Pulmonary artery endothelial cell (primary cell): ENCODE measurements around the gene SH3D19. TPM values are rescaled to one million over a fixed set of nuclear protein-coding genes. Genes with fewer than 3 reads are reported as not detected.
"Not testable (repeated sequence)": the region's sequence is repeated elsewhere in the genome, so short reads cannot be mapped to it uniquely, and the experiment has no call there.

Source experiments
- DNase-seq: peaks from one replicate; pipeline ENCODE4 v3.0.0-alpha.2; 2011; ENCODE audit warnings: low read depth, low spot score
- total RNA-seq: library from RNA; depleted of rRNA; stranded (reverse); fragments of >200 nt; gene quantifications from 2 replicates; pipeline ENCODE4 v1.2.3, GENCODE V29; 2014

Gene SH3D19
- total RNA-seq, 1 donor from 2014 or later = 43.0 TPM

DNA sequence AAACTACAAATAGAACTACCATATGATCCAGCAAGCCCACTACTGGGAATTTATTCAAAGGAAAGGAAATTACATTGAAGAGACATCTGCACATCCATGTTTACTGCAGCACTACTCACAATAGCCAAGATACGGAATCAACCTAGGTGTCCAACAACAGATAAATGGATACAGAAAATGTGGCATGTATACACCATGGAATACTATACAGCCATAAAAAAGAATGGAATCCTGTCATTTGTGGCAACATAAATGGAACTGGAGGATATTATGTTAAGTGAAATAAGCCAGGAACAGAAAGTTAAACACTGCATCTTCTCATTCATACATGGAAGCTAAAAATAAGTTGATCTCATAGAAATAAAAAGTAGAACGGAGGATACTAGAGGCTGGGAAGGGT lies 167.9 kb downstream of the SH3D19 start:
- no peak for DNase-seq

DNA sequence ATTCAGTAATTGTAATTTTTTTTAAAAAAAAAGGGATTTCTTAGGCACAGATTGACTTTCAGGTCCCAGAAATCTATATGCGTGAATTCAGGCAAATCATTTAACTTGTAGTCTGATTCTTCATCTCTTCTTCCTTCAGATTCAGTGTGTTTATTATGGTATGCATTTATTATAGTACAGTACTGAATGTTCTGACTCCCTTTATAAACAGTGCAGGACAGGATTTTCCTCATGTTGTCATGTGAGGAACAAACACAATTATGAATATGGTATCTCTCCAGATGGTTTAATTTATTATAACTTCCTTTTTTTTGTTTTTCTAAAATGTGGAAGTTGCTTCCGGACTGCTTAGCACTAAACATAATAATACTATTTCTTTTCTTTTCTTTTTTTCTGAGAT lies 171.8 kb downstream of the SH3D19 start:
- no peak for DNase-seq

GRCh38 chr4:151152028-151152427 lies 173.4 kb downstream of the SH3D19 start:
- no peak for DNase-seq

DNA sequence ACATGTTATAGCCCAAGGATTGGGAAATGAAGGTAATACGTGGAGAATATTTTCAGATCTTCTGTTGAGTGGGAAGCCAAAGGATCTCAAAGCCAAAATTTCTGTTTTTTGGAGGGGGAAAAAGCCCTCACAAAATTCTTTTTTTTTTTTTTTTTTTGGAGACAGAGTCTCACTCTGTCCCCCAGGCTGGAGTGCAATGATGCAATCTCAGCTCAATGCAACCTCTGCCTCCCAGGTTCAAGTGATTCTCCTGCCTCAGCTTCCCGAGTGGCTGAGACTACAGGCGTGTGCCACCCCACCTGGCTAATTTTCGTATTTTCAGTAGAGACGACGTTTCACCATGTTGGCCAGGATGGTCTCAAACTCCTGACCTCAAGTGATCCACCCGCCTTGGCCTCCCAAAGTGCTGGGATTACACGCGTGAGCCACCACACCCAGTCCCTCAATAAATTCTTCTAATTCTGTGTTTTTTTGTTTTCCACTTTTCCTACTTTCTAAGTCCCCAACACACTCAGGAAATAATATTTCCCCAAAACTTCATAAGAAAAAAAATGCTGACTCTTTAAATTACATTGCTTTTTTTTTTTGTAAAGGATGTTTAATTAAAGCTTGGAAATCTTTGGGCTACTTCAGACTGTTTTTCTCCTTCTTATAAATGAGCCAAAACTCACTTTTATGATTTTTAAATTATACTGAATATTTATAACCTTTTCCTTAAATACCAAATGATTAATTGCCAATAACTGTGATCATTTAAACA lies 174.4 kb downstream of the SH3D19 start:
- no peak for DNase-seq

DNA sequence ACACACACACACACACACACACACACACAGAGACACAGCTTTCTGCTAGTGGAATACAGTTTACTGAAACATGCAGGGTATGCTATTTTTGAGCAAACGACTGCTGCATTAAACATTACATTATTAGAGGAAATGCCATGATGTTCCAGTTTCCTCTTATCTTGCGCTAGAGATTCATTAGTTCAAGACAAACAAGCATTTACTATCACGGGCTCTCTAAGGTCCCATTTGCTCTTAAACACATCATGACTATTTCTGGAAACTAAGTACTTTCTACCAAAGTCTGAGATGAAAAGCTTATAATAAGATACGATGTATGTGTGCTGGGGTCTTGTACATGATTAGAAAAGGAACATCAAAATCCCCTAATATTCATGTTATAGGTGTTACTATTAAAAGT lies 177.1 kb downstream of the SH3D19 start:
- no peak for DNase-seq

GRCh38 chr4:151147000-151147399 lies 178.4 kb downstream of the SH3D19 start:
- no peak for DNase-seq

- no peak for DNase-seq
Observed at GRCh38 chr4:151144329-151145072, 180.9 kb downstream of the SH3D19 start.

DNA sequence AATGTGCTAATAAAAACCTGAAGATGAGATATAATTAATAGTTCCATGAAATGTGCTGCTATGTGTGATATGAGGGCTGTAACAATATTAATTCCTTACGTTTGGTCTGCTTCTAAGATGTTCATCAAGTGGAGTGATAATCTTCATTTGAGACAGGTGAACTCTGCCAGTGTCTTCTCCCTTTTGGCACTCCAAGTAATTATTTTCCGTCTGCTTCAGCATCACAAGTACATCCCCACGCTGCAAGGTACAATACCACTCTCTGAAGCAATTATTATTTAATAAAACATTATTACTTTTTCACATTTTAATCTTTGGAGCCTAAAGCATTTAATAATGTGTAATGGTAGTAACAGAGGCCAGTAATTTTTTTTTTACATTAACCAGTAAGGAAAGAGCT lies 181.6 kb downstream of the SH3D19 start:
- DNase-seq = no peak

GRCh38 chr4:151143162-151143561 lies 182.2 kb downstream of the SH3D19 start:
- DNase-seq = no peak

GRCh38 chr4:151142758-151143157 lies 182.6 kb downstream of the SH3D19 start:
- DNase-seq = no peak

DNA sequence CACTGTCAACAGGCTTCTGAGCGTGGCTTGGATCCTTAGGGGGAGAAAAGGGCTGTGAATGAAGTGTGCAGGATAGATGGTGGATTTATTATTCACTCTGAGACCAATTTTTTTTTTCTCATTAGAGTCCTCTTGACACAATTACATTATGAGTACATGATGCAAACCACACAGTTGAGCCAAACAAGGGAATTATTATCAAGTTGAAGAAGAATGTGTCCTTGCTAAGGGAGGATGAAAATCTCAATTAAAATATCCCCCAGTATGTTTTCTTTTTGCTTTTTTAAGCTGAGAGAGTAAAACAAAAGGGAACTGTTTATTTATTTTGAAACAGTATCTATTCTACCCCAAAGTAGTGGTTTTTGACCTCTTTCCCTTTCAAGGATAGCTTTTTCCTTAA lies 185.6 kb downstream of the SH3D19 start:
- DNase-seq = no peak

- not testable (repeated sequence) for DNase-seq
Observed at GRCh38 chr4:151136048-151136447, 189.4 kb downstream of the SH3D19 start.

GRCh38 chr4:151133311-151133710 lies 192.1 kb downstream of the SH3D19 start:
- no peak for DNase-seq

- peak; percentile 44 for DNase-seq
Observed at GRCh38 chr4:151129796-151130195, 195.6 kb downstream of the SH3D19 start.

- DNase-seq = peak; percentile 40
Observed at GRCh38 chr4:151117371-151117962, 207.9 kb downstream of the SH3D19 start.

DNA sequence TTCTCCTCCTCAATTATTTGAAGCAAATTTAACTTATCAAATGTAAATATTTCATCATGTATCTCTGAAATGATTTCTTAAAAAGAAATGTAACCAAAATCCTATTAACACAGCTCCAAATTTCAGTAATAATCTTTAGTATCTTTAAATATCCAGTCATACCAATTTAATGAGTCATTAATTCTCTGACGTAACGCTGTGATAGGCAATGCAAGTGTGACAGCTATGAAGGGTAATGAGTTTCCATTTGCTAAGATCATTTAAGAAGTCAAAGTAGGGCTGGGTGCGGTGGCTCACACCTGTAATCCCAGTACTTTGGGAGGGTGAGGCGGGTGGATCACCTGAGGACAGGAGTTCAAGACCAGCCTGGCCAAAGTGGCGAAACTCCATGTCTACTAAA lies 210.4 kb downstream of the SH3D19 start:
- DNase-seq = no peak

- DNase-seq = no peak
Observed at GRCh38 chr4:151114338-151114737, 211.1 kb downstream of the SH3D19 start.

- no peak for DNase-seq
Observed at GRCh38 chr4:151110236-151110635, 215.2 kb downstream of the SH3D19 start.

GRCh38 chr4:151107063-151107462 lies 218.3 kb downstream of the SH3D19 start:
- no peak for DNase-seq

- DNase-seq = no peak
Observed at GRCh38 chr4:151105454-151106032, 219.9 kb downstream of the SH3D19 start.

GRCh38 chr4:151104621-151105020 lies 220.8 kb downstream of the SH3D19 start:
- no peak for DNase-seq

GRCh38 chr4:151103758-151104157 lies 221.6 kb downstream of the SH3D19 start:
- no peak for DNase-seq
